Stimulated activated CD8-positive, alpha-beta memory T cell treated with anti-CD3 and anti-CD28 coated beads, Interleukin-4, amount 100 ng/mL, for 4 hours (primary cell): Measurements from ENCODE around the gene MYRIP.
"Not testable (repeated sequence)": the region's sequence is repeated elsewhere in the genome, so short reads cannot be mapped to it uniquely, and the experiment has no call there.

ENCODE experiments used
- DNase-seq, 2 donors: peaks; one replicate each; pipeline ENCODE4 v3.0.0-alpha.2; 2020; ENCODE audit warnings: low read depth in 2 of 2, low spot score in 1 of 2

Gene MYRIP

GRCh38 chr3:40120067-40120692 is 310.8 kb downstream of the MYRIP start:
- no peak for DNase-seq

- DNase-seq: no peak
Measured at GRCh38 chr3:40120806-40121205, 311.4 kb downstream of the MYRIP start.

- no peak for DNase-seq
Measured at GRCh38 chr3:40124918-40125317, 315.5 kb downstream of the MYRIP start.

GRCh38 chr3:40128166-40128565 is 318.8 kb downstream of the MYRIP start:
- DNase-seq: no peak

- DNase-seq: no peak
Measured at GRCh38 chr3:40129510-40129909, 320.1 kb downstream of the MYRIP start.

- DNase-seq: no peak
Measured at GRCh38 chr3:40129981-40130380, 320.6 kb downstream of the MYRIP start.

GRCh38 chr3:40130721-40131120 is 321.3 kb downstream of the MYRIP start:
- no peak for DNase-seq

GRCh38 chr3:40133886-40134575 is 324.6 kb downstream of the MYRIP start:
- not testable (repeated sequence) for DNase-seq

- no peak for DNase-seq
Measured at GRCh38 chr3:40137591-40138295, 328.3 kb downstream of the MYRIP start.

GRCh38 chr3:40143283-40144090 is 334.1 kb downstream of the MYRIP start:
- DNase-seq: no peak

GRCh38 chr3:40148827-40149226 is 339.4 kb downstream of the MYRIP start:
- no peak for DNase-seq

- DNase-seq: no peak
Measured at GRCh38 chr3:40152482-40153133, 343.2 kb downstream of the MYRIP start.

GRCh38 chr3:40160933-40161332 is 351.5 kb downstream of the MYRIP start:
- DNase-seq: no peak

- DNase-seq: no peak
Measured at GRCh38 chr3:40162616-40163015, 353.2 kb downstream of the MYRIP start.

- no peak for DNase-seq
Measured at GRCh38 chr3:40166997-40167396, 357.6 kb downstream of the MYRIP start.

GRCh38 chr3:40167958-40168357 is 358.5 kb downstream of the MYRIP start:
- DNase-seq: no peak

GRCh38 chr3:40169983-40170382 is 360.6 kb downstream of the MYRIP start:
- DNase-seq: no peak

- no peak for DNase-seq
Measured at GRCh38 chr3:40170395-40170794, 361.0 kb downstream of the MYRIP start.

GRCh38 chr3:40172560-40172959 is 363.2 kb downstream of the MYRIP start:
- no peak for DNase-seq

- no peak for DNase-seq
Measured at GRCh38 chr3:40173227-40173721, 363.9 kb downstream of the MYRIP start.
